Fibroblast of skin of left quadriceps (primary cell): ENCODE data around the gene MAP1LC3B2.

ENCODE experiments used
- DNase-seq, 2 experiments: peaks; one replicate each; pipeline ENCODE4 v3.0.0-alpha.2; 2013; ENCODE audit warnings: low read depth in 2 of 2

The MAP1LC3B2 gene

DNA sequence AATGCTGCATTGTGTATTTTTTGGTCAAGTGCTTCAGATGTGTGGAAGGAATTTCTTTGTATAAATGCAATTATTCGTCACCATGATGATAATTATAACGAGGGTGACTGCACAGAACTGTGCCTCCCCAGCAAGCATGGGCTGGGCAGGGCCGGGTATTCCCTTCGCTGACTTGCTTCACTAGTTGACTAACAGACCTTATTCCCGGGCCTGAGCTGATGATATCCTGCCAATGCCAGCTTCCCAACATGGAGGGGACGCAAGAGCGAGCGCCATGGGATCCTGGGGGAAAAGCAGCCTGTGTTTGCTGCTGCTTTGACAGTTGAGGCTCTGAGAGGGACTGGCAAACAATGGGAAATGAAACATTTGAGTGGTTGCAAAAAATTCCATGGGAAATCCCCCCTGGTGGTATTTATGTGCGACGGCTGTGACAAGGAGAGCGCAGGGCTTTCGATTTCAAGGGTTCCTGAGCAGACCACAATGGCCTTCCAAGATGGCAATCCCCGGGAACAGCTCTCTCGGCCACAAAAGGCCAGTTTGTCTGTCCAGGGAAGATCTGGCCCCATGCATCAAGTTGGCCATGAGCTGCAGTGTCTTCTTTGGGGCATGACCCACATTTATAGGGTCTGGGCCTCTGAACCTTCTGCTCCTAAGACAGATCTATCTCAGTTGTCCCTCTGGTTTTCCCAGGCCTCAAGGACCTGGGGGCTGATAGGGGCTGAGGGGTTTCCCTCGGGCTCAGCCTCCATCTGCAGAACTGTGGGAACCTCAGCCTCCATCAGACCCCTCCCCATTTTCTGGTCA is 21.9 kb upstream of the MAP1LC3B2 start:
- no peak for DNase-seq

- no peak for DNase-seq
These were observed 21.0 kb upstream of the MAP1LC3B2 start for GRCh38 chr12:116538076-116538591.

GRCh38 chr12:116538682-116539305 is 20.4 kb upstream of the MAP1LC3B2 start:
- no peak for DNase-seq

DNA sequence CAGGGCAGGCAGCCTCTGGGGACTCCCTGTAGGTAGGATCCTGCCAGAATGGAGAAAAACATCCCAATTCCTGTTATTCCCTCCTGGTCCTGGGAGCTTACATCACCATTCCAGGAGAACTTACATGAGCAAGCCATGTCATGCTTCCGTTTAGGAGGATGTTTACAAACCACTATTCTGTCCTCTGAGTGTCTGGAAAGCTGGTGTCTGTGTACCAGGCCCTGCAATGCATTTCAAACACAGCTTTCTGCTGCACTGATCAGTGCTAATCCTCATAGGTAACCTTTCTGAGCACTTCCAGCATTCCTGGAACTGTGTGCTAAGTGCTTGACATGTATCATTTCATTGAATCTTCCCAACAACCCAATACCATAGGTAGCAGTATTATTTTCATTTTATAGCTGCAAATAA is 19.8 kb upstream of the MAP1LC3B2 start:
- no peak for DNase-seq

DNA sequence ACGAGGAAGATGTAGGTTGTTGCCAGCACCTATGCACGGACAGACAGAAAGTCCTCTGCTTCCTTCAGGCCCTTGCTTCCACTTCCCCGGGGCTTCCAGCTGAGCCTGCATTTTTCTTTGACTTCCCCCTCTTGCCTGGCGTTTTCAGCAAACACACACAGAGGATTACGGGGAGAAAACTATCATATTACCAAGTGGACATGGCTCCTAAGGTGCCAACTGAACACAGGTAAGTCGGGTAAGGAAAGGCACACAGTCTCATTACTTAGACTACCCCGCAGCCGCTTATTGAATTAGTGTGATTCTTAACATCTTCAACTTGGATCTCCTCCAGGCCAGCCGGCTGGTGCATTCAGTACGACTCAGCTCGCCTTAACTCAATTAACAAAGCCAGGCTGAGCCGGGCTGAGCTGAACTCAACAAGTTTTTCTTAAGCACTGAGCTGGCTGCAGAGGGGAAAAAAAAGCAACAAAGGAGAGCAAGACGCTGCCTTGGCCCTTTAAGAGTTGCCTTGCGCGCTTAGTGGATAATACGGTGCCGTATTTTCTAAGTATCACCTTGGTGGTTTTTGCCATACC is 19.2 kb upstream of the MAP1LC3B2 start:
- peak; percentile 63 to 64 for DNase-seq

- DNase-seq: no peak
These were observed 18.5 kb upstream of the MAP1LC3B2 start for GRCh38 chr12:116540622-116541152.

DNA sequence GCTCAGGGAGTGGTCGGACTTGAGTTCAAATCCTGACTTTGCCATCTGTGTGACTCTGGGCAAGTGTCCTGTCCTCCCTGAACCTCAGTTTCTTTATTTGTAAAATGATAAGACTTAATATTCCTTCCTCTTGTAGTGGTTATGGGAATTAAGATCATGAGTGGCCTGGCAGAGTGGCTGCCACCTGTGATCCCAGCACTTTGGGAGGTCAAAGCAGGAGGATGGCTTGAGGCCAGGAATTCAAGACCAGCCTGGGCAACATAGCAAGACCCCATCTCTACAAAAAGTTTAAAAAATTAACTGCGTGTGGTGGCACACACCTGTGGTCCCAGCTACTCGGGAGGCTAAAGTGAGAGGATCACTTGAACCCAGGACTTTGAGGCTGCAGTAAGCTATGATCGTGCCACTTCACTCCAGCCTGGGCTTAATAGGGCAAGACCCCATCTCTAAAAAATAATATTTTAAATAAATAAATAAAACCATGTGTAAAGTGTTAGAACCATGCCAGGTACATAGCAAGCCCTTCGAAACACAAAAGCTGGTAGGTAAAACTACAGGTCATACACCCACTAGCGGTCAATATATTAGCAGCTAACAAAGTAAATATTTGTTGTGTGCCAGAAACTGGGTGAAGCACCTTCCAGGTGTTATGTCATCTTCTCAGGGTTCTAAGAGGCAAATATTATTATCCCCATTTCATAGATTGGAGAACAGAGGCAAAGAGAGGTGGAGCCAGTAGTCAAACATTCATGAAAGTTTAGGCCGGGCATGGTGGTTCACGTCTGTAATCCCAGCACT is 17.4 kb upstream of the MAP1LC3B2 start:
- DNase-seq: no peak

- DNase-seq: no peak
These were observed 16.7 kb upstream of the MAP1LC3B2 start for GRCh38 chr12:116542345-116542956.

- DNase-seq: no peak
These were observed 14.5 kb upstream of the MAP1LC3B2 start for GRCh38 chr12:116544656-116545055.

GRCh38 chr12:116545144-116545543 is 14.0 kb upstream of the MAP1LC3B2 start:
- no peak for DNase-seq

- DNase-seq: no peak
These were observed 13.2 kb upstream of the MAP1LC3B2 start for GRCh38 chr12:116545936-116546335.

GRCh38 chr12:116547955-116548501 is 11.2 kb upstream of the MAP1LC3B2 start:
- peak in 1 of 2 experiments; percentile 43 for DNase-seq

GRCh38 chr12:116549993-116550392 is 9.2 kb upstream of the MAP1LC3B2 start:
- no peak for DNase-seq

GRCh38 chr12:116551151-116551550 is 8.0 kb upstream of the MAP1LC3B2 start:
- DNase-seq: no peak

DNA sequence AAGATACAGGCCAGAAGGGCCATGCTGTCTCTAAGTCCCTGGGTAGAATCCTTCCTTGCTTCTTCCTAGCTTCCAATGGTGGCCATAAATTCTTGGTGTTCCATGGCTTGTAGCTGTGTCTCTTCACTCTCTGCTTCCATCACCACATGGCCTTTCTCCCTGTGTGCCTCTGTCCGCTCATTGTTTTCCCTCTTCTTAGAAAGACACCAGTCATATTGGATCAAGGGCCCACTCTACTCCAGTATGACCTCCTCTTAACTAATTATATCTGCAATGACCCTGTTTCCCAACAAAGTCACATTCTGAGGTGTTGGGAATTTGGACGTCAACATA is 7.6 kb upstream of the MAP1LC3B2 start:
- DNase-seq: no peak

DNA sequence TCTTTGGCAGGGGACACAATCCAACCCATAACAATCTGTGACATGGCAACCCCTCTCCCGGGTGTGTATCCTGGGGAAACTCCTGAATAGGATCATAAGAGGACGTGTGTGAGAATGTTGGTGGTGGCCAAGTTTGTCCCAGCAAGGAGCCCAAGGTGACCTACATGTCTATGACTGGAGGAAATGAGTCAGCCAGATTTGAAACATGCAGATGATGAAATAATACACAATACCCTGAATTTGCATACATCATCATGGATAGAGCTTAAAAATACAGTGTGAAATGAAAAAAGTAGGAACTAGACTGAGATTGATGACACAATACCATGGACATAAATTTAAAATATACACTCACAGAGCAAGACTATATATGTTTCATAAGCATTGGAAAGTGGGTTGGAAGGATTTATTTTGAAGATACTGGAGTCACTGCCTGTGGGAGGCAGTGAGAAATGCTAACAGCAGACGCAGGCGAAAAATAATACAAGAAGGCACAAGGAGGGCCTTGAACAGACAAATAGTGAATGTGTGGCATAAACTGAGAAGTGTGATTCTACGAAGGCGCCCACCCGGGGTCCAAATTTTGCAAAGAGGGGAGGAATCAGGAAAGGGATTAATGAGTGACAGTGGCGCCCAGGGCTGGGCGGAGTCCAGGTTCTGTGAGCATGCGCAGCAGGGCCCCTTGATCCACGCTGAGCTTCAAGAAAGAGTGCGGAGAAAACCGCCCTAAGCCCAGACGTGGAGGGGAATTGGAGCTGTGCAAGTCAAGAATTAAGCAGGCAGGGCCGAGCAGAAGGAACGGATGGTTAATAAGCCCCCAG is 7.0 kb upstream of the MAP1LC3B2 start:
- peak in 1 of 2 experiments; percentile 30 for DNase-seq

GRCh38 chr12:116552773-116553373 is 6.3 kb upstream of the MAP1LC3B2 start:
- no peak for DNase-seq

DNA sequence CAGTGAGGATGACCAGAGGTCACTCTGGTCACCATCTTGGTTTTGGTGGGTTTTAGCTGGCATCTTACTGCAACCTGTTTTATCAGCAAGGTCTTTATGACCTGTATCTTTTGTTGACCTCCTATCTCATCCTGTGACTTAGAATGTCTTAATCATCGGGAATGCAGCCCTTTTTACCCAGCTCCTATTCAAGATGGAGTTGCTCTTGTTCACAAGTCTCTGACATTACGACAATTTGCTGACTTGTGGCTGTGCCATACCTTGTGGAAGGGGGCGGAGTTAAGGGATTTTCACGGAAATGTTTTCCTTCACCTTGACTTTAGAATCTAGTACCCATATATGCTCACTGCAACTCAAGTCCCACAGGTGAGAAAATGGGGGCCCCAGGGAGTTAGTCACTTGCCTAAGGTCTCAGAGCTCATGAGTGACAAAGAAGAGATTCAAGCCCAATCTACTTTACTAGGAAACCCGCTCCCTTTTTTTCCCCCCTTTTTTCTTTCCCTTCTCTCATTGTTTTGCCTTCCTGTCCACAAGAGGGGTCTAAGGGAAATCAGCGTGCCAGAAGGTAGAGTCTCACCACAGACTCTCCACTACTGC is 2.7 kb upstream of the MAP1LC3B2 start:
- DNase-seq: no peak

GRCh38 chr12:116556964-116557698 is 2.0 kb upstream of the MAP1LC3B2 start:
- peak in 1 of 2 experiments; percentile 12 for DNase-seq
